CD4-positive, CD25-positive, alpha-beta regulatory T cell (primary cell): Measurements from ENCODE around the gene RUBCN. TPM values are rescaled to one million over a fixed set of nuclear protein-coding genes. Genes with fewer than 3 reads are reported as not detected.
"Not testable (repeated sequence)": the region's sequence is repeated elsewhere in the genome, so short reads cannot be mapped to it uniquely, and the experiment has no call there.

ENCODE experiments used
- ATAC-seq, 2 donors: fragments of 150-1000 bp; cut with Tn5 transposase; one replicate each; pipeline ENCODE4 v1.10.0; 2021; ENCODE audit warnings: low read depth in 2 of 2, moderate number of reproducible peaks in 2 of 2, moderate library complexity in 1 of 2
- DNase-seq, 3 donors: peaks; one replicate each; pipeline versions ENCODE4 v3.0.0 to v3.0.0-alpha.2; 2012 to 2022; ENCODE audit warnings: mixed read lengths in 1 of 3
- H3K27ac ChIP-seq: one replicate; pipeline ENCODE4 v1.7.0; 2013; ENCODE audit warnings: mild to moderate bottlenecking, low read length; ENCODE audit not compliant: insufficient read depth, poor library complexity, severe bottlenecking
- H3K27me3 ChIP-seq: one replicate; pipeline ENCODE4 v1.7.0; 2013; ENCODE audit warnings: low read length; ENCODE audit not compliant: control insufficient read depth, insufficient read depth
- H3K36me3 ChIP-seq: one replicate; pipeline ENCODE4 v1.7.0; 2013; ENCODE audit warnings: mild to moderate bottlenecking, low read length, moderate library complexity; ENCODE audit not compliant: control insufficient read depth, insufficient read depth
- H3K4me1 ChIP-seq: 2 replicates; pipeline ENCODE4 v1.7.0; 2013; ENCODE audit warnings: mild to moderate bottlenecking, low read length; ENCODE audit not compliant: insufficient read depth, control insufficient read depth, poor library complexity, severe bottlenecking
- H3K4me3 ChIP-seq: one replicate; pipeline ENCODE4 v1.7.0; 2013; ENCODE audit warnings: low read depth, mild to moderate bottlenecking, low read length, moderate library complexity
- H3K9me3 ChIP-seq, 2 experiments: 1 replicate in 1 of 2; 2 replicates in 1 of 2; pipeline ENCODE4 v1.7.0; 2013; ENCODE audit warnings: low read length in 2 of 2, mild to moderate bottlenecking in 1 of 2, moderate library complexity in 1 of 2; ENCODE audit not compliant: control insufficient read depth in 2 of 2
- H3K27ac Mint-ChIP-seq, 3 donors: one replicate each; pipeline ENCODE4 v1.8.0; 2020 to 2022; ENCODE audit warnings: mild to moderate bottlenecking in 3 of 3, mixed read lengths in 3 of 3, moderate library complexity in 2 of 3
- H3K27me3 Mint-ChIP-seq: one replicate; pipeline ENCODE4 v1.8.0; 2022; ENCODE audit warnings: mild to moderate bottlenecking, mixed read lengths
- H3K36me3 Mint-ChIP-seq: one replicate; pipeline ENCODE4 v1.8.0; 2020; ENCODE audit warnings: mixed read lengths
- H3K4me1 Mint-ChIP-seq, 4 donors: one replicate each; pipeline ENCODE4 v1.8.0; 2020 to 2022; ENCODE audit warnings: mixed read lengths in 4 of 4, mild to moderate bottlenecking in 1 of 4
- H3K4me3 Mint-ChIP-seq, 4 donors: one replicate each; pipeline ENCODE4 v1.8.0; 2020 to 2022; ENCODE audit warnings: mild to moderate bottlenecking in 4 of 4, mixed read lengths in 4 of 4, moderate library complexity in 3 of 4
- H3K9me3 Mint-ChIP-seq, 7 donors: one replicate each; pipeline ENCODE4 v1.8.0; 2020 to 2022; ENCODE audit warnings: mixed read lengths in 7 of 7, mild to moderate bottlenecking in 3 of 7, moderate library complexity in 2 of 7
- polyA plus RNA-seq, 4 donors: library from polyadenylated mRNA; unstranded; fragments of 300-500 nt; fragmentation: Illumina TruSeq; gene quantifications; one replicate each; pipeline ENCODE4 v1.2.3, GENCODE V29; 2021
- total RNA-seq: library from RNA; stranded (reverse); gene quantifications from one replicate; pipeline ENCODE4 v1.2.3, GENCODE V29; 2022

Gene RUBCN
- total and polyA plus RNA-seq, 5 donors from 2014 or later = 17.5 to 58.5 (median 20.5) TPM

GRCh38 chr3:197718891-197719290 lies 17.8 kb downstream of the RUBCN start:
- Histone ChIP-seq H3K27me3 (no peaks in the 10 kb centered on the region), H3K4me3 (no peak overlapping the region), H3K4me1 (no peaks in the 10 kb centered on the region), H3K27ac (no peak overlapping the region), H3K36me3 (peaks cover 25% of the 10 kb centered on the region), H3K9me3 (peaks cover 0 to 2% of the 10 kb centered on the region in 2 experiments)
- no peak for ATAC-seq
- H3K27ac Mint-ChIP-seq = no peak overlapping the region
- H3K36me3 Mint-ChIP-seq = peaks cover 46% of the 10 kb centered on the region
- DNase-seq = no peak
- peaks cover 0 to 7% (median 0%) of the 10 kb centered on the region in 7 donors for H3K9me3 Mint-ChIP-seq
- no peaks in the 10 kb centered on the region for H3K27me3 Mint-ChIP-seq
- no peak overlapping the region for H3K4me3 Mint-ChIP-seq
- H3K4me1 Mint-ChIP-seq = peaks cover 7 to 33% (median 19%) of the 10 kb centered on the region in 4 donors

- Mint-ChIP-seq H3K4me1 (peaks cover 17 to 31% (median 19%) of the 10 kb centered on the region in 4 donors), H3K4me3 (peak overlapping the region in 3 of 4 donors; percentile 19 to 76 (median 67)), H3K27ac (peak overlapping the region; percentile 86 to 98 (median 97)), H3K27me3 (no peaks in the 10 kb centered on the region), H3K9me3 (no peaks in the 10 kb centered on the region), H3K36me3 (peaks cover 38% of the 10 kb centered on the region)
- peaks cover 14% of the 10 kb centered on the region for H3K36me3 ChIP-seq
- no peaks in the 10 kb centered on the region for H3K9me3 ChIP-seq
- H3K4me1 ChIP-seq = peaks cover 18% of the 10 kb centered on the region
- DNase-seq (no peak), ATAC-seq (no peak)
- H3K4me3 ChIP-seq = no peak overlapping the region
- H3K27me3 ChIP-seq = no peaks in the 10 kb centered on the region
- H3K27ac ChIP-seq = peak overlapping the region; percentile 35
Measured at GRCh38 chr3:197714251-197714650, 22.5 kb downstream of the RUBCN start.

GRCh38 chr3:197713477-197713822 lies 23.3 kb downstream of the RUBCN start:
- no peaks in the 10 kb centered on the region for H3K27me3 ChIP-seq
- H3K4me3 Mint-ChIP-seq = peak overlapping the region in 3 of 4 donors; percentile 38 to 91 (median 84)
- H3K4me1 Mint-ChIP-seq = peaks cover 17 to 31% (median 19%) of the 10 kb centered on the region in 4 donors
- no peaks in the 10 kb centered on the region for H3K9me3 ChIP-seq
- peaks cover 38% of the 10 kb centered on the region for H3K36me3 Mint-ChIP-seq
- no peak for ATAC-seq
- no peak for DNase-seq
- H3K27ac Mint-ChIP-seq = peak overlapping the region; percentile 97 to 99 (median 98)
- H3K4me3 ChIP-seq = peak overlapping the region; percentile 87
- H3K36me3 ChIP-seq = peaks cover 14% of the 10 kb centered on the region
- H3K27ac ChIP-seq = peak overlapping the region; percentile 97
- no peaks in the 10 kb centered on the region for H3K9me3 Mint-ChIP-seq
- no peaks in the 10 kb centered on the region for H3K27me3 Mint-ChIP-seq
- peaks cover 18% of the 10 kb centered on the region for H3K4me1 ChIP-seq

DNA sequence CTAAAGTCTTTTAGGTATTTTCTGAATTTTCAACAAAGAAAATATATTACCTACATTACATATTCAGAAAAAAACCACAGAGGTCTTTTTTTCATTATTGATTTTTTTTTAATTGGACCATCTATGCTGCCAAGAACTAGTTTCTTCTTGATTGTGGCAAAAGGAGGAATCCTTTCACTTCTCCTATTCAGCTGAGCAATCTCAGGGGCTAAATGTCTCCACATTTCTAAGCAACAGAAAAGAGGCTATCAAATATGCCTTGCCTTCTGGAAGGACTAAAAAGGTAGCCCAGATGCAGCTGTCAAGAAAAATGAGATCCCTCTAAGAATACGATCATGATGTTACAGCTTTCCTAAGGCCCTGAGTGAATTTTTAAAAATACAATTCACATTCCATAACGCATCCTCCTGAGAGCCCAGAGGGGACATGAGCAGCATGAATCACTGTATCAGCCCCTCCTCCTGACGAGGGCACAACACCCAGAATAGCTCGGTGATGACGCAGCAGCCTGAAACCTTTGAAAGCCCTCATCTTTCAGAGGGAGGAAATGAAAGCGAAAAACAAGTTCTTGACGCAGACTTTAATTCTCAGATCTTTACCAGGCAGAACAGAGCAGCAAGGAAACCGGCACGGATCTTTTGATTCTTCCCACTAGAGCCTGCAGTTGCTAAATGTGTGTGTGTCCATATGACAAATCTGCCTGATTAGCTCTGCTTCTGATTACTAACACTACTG lies 24.6 kb downstream of the RUBCN start:
- Histone ChIP-seq H3K27ac (peak overlapping the region; percentile 97), H3K36me3 (peaks cover 14% of the 10 kb centered on the region), H3K27me3 (no peaks in the 10 kb centered on the region), H3K9me3 (no peaks in the 10 kb centered on the region), H3K4me1 (peaks cover 18% of the 10 kb centered on the region), H3K4me3 (peak overlapping the region; percentile 87)
- H3K27ac Mint-ChIP-seq = peak overlapping the region; percentile 97 to 99 (median 98)
- no peaks in the 10 kb centered on the region for H3K9me3 Mint-ChIP-seq
- ATAC-seq = peak; percentile 98 to 99
- peaks cover 27% of the 10 kb centered on the region for H3K36me3 Mint-ChIP-seq
- peak overlapping the region; percentile 84 to 93 (median 89) for H3K4me3 Mint-ChIP-seq
- H3K4me1 Mint-ChIP-seq = peaks cover 17 to 31% (median 18%) of the 10 kb centered on the region in 4 donors
- DNase-seq = peak; percentile 84 to 95 (median 90)
- H3K27me3 Mint-ChIP-seq = no peaks in the 10 kb centered on the region

DNA sequence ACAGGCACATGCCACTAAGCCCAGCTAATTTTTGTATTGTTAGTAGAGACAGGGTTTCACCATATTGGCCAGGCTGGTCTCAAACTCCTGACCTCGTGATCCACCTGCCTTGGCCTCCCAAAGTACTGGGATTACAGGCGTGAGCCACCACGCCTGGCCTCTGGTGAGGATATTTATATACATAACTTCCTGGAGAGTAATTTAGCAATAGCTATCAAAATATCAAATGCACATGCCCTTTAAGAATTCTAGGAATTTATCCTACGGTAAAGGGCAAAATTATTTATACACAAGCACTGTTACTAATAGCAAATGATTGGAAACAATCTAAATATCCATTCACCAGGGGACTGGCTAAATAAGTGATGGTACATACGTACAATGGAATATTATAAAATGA lies 25.7 kb downstream of the RUBCN start:
- H3K4me3 Mint-ChIP-seq = peak overlapping the region in 1 of 4 donors; percentile 10
- ATAC-seq = not testable (repeated sequence)

DNA sequence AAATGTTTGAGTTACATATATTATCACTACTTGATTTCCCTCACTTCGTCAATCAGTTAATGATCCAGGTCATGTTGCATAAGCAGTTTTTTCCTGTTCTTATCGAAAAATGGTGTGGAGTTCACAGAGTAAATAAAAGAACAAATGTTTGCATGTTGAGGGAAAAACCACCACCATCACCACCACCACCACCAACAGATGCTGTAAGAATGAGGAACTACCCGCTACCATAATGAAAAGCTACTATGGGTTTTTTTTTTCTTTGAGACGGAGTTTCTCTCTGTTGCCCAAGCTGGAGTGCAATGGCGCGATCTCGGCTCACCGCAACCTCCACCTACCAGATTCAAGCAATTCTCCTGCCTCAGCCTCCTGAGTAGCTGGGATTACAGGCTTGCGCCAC lies 27.6 kb downstream of the RUBCN start:
- H3K27ac ChIP-seq = no peak overlapping the region
- peak overlapping the region in 1 of 3 donors; percentile 74 for H3K27ac Mint-ChIP-seq

More for the DNA sequence above, 25.7 kb downstream of the RUBCN start:
- H3K9me3 ChIP-seq, H3K27me3 ChIP-seq, DNase-seq, H3K36me3 ChIP-seq, H3K27me3 Mint-ChIP-seq, H3K9me3 Mint-ChIP-seq, H3K4me3 ChIP-seq: not testable (repeated sequence)
- peaks cover 17 to 25% (median 21%) of the 10 kb centered on the region in 4 donors for H3K4me1 Mint-ChIP-seq
- Histone ChIP-seq H3K4me1 (peaks cover 18% of the 10 kb centered on the region), H3K27ac (peak overlapping the region; percentile 97)
- peak overlapping the region; percentile 36 to 98 (median 38) for H3K27ac Mint-ChIP-seq
- peaks cover 21% of the 10 kb centered on the region for H3K36me3 Mint-ChIP-seq

DNA sequence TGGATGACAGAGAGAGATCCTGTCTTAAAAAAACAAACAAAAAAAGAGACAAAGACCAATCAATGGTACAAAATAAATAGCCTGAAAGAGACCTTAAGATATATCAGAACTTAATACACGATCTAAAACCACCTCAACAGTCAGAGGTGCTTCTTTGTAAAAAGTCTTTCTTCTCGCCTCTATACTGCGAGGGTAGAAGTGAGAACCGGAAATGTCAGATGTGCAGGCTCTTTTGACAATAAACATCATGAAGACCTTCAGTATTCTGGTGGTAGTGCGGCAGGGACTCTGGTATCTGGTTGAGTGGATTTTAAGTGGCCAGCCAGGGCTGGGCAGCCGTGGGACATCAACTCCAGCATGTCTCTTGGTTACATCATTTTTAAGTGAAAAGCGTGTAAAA lies 30.0 kb downstream of the RUBCN start:
- H3K27ac Mint-ChIP-seq = peak overlapping the region; percentile 52 to 90 (median 79)
- no peak for DNase-seq
- H3K27ac ChIP-seq = no peak overlapping the region
- peaks cover 32% of the 10 kb centered on the region for H3K36me3 ChIP-seq
- no peaks in the 10 kb centered on the region for H3K9me3 Mint-ChIP-seq
- H3K27me3 Mint-ChIP-seq = no peaks in the 10 kb centered on the region
- H3K4me1 ChIP-seq = peaks cover 4% of the 10 kb centered on the region
- H3K9me3 ChIP-seq = no peaks in the 10 kb centered on the region
- H3K4me1 Mint-ChIP-seq = peaks cover 0 to 4% (median 1%) of the 10 kb centered on the region in 4 donors
- H3K4me3 ChIP-seq = no peak overlapping the region
- ATAC-seq = no peak
- H3K36me3 Mint-ChIP-seq = peaks cover 23% of the 10 kb centered on the region
- no peak overlapping the region for H3K4me3 Mint-ChIP-seq
- H3K27me3 ChIP-seq = no peaks in the 10 kb centered on the region

More for the DNA sequence above, 27.6 kb downstream of the RUBCN start:
- DNase-seq (no peak), ATAC-seq (no peak)
- H3K9me3 ChIP-seq = no peaks in the 10 kb centered on the region
- H3K9me3 Mint-ChIP-seq = no peaks in the 10 kb centered on the region
- peaks cover 14% of the 10 kb centered on the region for H3K36me3 ChIP-seq
- H3K27me3 Mint-ChIP-seq = no peaks in the 10 kb centered on the region
- H3K36me3 Mint-ChIP-seq = peaks cover 19% of the 10 kb centered on the region
- no peak overlapping the region for H3K4me3 ChIP-seq
- H3K4me3 Mint-ChIP-seq = no peak overlapping the region
- peaks cover 12 to 22% (median 17%) of the 10 kb centered on the region in 4 donors for H3K4me1 Mint-ChIP-seq
- H3K4me1 ChIP-seq = peaks cover 18% of the 10 kb centered on the region
- no peaks in the 10 kb centered on the region for H3K27me3 ChIP-seq
